Loucy (cell line): Measurements from ENCODE around the gene TSPAN4.

Experiments
- EZH2phosphoT487 ChIP-seq: fragments of 200-600 bp; IDR thresholded peaks from 2 replicates; pipeline ENCODE4 v1.6.1; 2018; ENCODE audit warnings: antibody characterized with exemption, mild to moderate bottlenecking, moderate library complexity, borderline replicate concordance
- TF ChIP-seq, protein P1 (sequence below): fragments of 200-600 bp; sonication (generic); conservative IDR thresholded peaks from 2 replicates; pipeline ENCODE4 v1.5.1; 2014; ENCODE audit warnings: mild to moderate bottlenecking, antibody characterized with exemption, low read length

DNA sequence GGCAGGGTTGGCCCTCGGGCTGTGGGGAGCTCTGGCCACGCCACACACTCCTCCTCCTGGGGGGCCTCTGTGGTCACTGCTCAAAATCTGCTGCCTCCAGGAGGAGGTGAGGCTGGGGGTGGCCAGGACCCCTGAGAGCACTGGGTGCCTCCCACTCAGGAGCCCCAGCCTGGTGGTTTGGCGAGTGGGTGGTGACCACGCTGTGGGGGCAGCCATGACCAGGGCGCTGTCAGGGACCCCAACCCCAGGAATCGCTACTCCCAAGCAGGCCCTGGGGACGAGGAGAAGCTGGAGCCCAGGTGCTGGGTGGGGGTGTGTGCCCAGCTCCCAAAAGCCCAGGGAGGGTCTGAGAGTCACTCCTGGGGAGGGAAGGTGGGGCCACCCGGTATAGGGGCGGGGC, 30.1 kb downstream of the TSPAN4 start:
- TF ChIP-seq, protein P1, sequence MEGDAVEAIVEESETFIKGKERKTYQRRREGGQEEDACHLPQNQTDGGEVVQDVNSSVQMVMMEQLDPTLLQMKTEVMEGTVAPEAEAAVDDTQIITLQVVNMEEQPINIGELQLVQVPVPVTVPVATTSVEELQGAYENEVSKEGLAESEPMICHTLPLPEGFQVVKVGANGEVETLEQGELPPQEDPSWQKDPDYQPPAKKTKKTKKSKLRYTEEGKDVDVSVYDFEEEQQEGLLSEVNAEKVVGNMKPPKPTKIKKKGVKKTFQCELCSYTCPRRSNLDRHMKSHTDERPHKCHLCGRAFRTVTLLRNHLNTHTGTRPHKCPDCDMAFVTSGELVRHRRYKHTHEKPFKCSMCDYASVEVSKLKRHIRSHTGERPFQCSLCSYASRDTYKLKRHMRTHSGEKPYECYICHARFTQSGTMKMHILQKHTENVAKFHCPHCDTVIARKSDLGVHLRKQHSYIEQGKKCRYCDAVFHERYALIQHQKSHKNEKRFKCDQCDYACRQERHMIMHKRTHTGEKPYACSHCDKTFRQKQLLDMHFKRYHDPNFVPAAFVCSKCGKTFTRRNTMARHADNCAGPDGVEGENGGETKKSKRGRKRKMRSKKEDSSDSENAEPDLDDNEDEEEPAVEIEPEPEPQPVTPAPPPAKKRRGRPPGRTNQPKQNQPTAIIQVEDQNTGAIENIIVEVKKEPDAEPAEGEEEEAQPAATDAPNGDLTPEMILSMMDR = no peak
- TF ChIP-seq EZH2phosphoT487 = no peak
